NCI-H1092 treated with DMSO at 0.1 percent for 48 hours (cell line): ENCODE measurements around the gene NR2C2.
A peak's percentile ranks its signal among the peaks of the same experiment; 100 is the strongest.
"Not testable (repeated sequence)": the region's sequence is repeated elsewhere in the genome, so short reads cannot be mapped to it uniquely, and the experiment has no call there.

Experiments
- DNase-seq: peaks from one replicate; lab custom pipeline; 2025; lab: John Stamatoyannopoulos, UW

The NR2C2 gene

GRCh38 chr3:14959359-14959943 lies 12.1 kb downstream of the NR2C2 start:
- DNase-seq = no peak

GRCh38 chr3:14962762-14963161 lies 15.4 kb downstream of the NR2C2 start:
- DNase-seq = no peak

- no peak for DNase-seq
Observed at GRCh38 chr3:14967285-14967684, 19.9 kb downstream of the NR2C2 start.

GRCh38 chr3:14969671-14970070 lies 22.3 kb downstream of the NR2C2 start:
- DNase-seq = no peak

GRCh38 chr3:14976317-14976716 lies 28.9 kb downstream of the NR2C2 start:
- DNase-seq = no peak

- DNase-seq = no peak
Observed at GRCh38 chr3:14980689-14981088, 33.3 kb downstream of the NR2C2 start.

GRCh38 chr3:14984581-14985113 lies 37.3 kb downstream of the NR2C2 start:
- no peak for DNase-seq

- DNase-seq = no peak
Observed at GRCh38 chr3:14988988-14989394, 41.6 kb downstream of the NR2C2 start.

- DNase-seq = peak; percentile 12
Observed at GRCh38 chr3:14989943-14990779, 42.8 kb downstream of the NR2C2 start.

- DNase-seq = no peak
Observed at GRCh38 chr3:14990780-14991148, 43.4 kb downstream of the NR2C2 start.

- no peak for DNase-seq
Observed at GRCh38 chr3:14991151-14991742, 43.9 kb downstream of the NR2C2 start.

GRCh38 chr3:14991818-14992612 lies 44.6 kb downstream of the NR2C2 start:
- DNase-seq = no peak

- no peak for DNase-seq
Observed at GRCh38 chr3:14997941-14998340, 50.6 kb downstream of the NR2C2 start.

- not testable (repeated sequence) for DNase-seq
Observed at GRCh38 chr3:14999182-14999581, 51.8 kb downstream of the NR2C2 start.

- DNase-seq = peak; percentile 13
Observed at GRCh38 chr3:15007681-15008141, 60.3 kb downstream of the NR2C2 start.

- no peak for DNase-seq
Observed at GRCh38 chr3:15009167-15009566, 61.8 kb downstream of the NR2C2 start.

- DNase-seq = no peak
Observed at GRCh38 chr3:15010664-15011063, 63.3 kb downstream of the NR2C2 start.

GRCh38 chr3:15011174-15011573 lies 63.8 kb downstream of the NR2C2 start:
- DNase-seq = no peak

- DNase-seq = no peak
Observed at GRCh38 chr3:15014606-15015328, 67.4 kb downstream of the NR2C2 start.

GRCh38 chr3:15015456-15015855 lies 68.1 kb downstream of the NR2C2 start:
- DNase-seq = no peak

GRCh38 chr3:15017191-15017590 lies 69.8 kb downstream of the NR2C2 start:
- no peak for DNase-seq
